Thyroid gland (tissue), 4 donors: ENCODE data around the gene TTYH1.

Experiments used
- CTCF ChIP-seq, 6 experiments: fragments of 200-600 bp in 3 of 6; fragments of 450-650 bp in 3 of 6; sonication (generic) in 3 of 6; IDR thresholded peaks; one replicate each; pipeline ENCODE4 v1.5.1; 2016 to 2019; ENCODE audit warnings: antibody characterized with exemption in 6 of 6, mild to moderate bottlenecking in 2 of 6, inconsistent platforms in 1 of 6, moderate library complexity in 1 of 6
- POLR2A ChIP-seq, 2 donors: fragments of 450-650 bp; IDR thresholded peaks; one replicate each; pipeline ENCODE4 v1.6.1; 2017; ENCODE audit warnings: antibody characterized with exemption in 2 of 2, mild to moderate bottlenecking in 2 of 2, moderate library complexity in 1 of 2

GRCh38 chr19:54418030-54418929 is 3.0 kb downstream of the TTYH1 start:
- TF ChIP-seq CTCF (IDR thresholded peaks at IDR 0.05): no peak
- no peak for TF ChIP-seq POLR2A (IDR thresholded peaks at IDR 0.05)
